Fibroblast of lung (primary cell): ENCODE data around the gene DSCAML1. TPM values are rescaled to one million over a fixed set of nuclear protein-coding genes. Genes with fewer than 3 reads are reported as not detected.

Experiments used
- DNase-seq, 2 donors: peaks; one replicate each; pipeline versions ENCODE4 v3.0.0 to v3.0.0-alpha.2; 2010; ENCODE audit warnings: low read depth in 2 of 2
- H2AFZ ChIP-seq: 2 replicates; pipeline ENCODE4 v1.5.1; 2012; ENCODE audit warnings: low read length, control low read depth, inconsistent platforms
- H3K27ac ChIP-seq: 2 replicates; pipeline ENCODE4 v1.5.1; 2011; ENCODE audit warnings: low read length, control low read depth; ENCODE audit not compliant: insufficient read depth
- H3K27me3 ChIP-seq: 2 replicates; pipeline ENCODE4 v1.5.1; 2011; ENCODE audit warnings: mild to moderate bottlenecking, low read length; ENCODE audit not compliant: control insufficient read depth, insufficient read depth
- H3K36me3 ChIP-seq: 2 replicates; pipeline ENCODE4 v1.5.1; 2011; ENCODE audit warnings: low read length; ENCODE audit not compliant: control insufficient read depth, insufficient read depth
- H3K4me1 ChIP-seq: 2 replicates; pipeline ENCODE4 v1.5.1; 2011; ENCODE audit warnings: low read length; ENCODE audit not compliant: control insufficient read depth, insufficient read depth; ENCODE audit errors: extremely low read depth
- H3K4me2 ChIP-seq: 2 replicates; pipeline ENCODE4 v1.5.1; 2011; ENCODE audit warnings: low read length, control low read depth; ENCODE audit not compliant: insufficient read depth; ENCODE audit errors: extremely low read depth
- H3K4me3 ChIP-seq, 4 experiments: fragments of 200-600 bp in 1 of 4; sonication (generic) in 1 of 4; replicated peaks in 1 of 4; 2 replicates each; pipeline ENCODE4 v1.5.1; 2011 to 2016; ENCODE audit warnings: low read length in 4 of 4, low read depth in 3 of 4, mild to moderate bottlenecking in 3 of 4, control low read depth in 2 of 4, inconsistent platforms in 1 of 4, mixed read lengths in 1 of 4; ENCODE audit not compliant: insufficient read depth in 1 of 4; ENCODE audit errors: control extremely low read depth in 1 of 4
- H3K79me2 ChIP-seq: 2 replicates; pipeline ENCODE4 v1.5.1; 2012; ENCODE audit warnings: mild to moderate bottlenecking, low read length, inconsistent platforms; ENCODE audit not compliant: control insufficient read depth, insufficient read depth
- H3K9ac ChIP-seq: 2 replicates; pipeline ENCODE4 v1.5.1; 2011; ENCODE audit warnings: mild to moderate bottlenecking, low read length, control low read depth; ENCODE audit not compliant: insufficient read depth
- H3K9me3 ChIP-seq: 2 replicates; pipeline ENCODE4 v1.5.1; 2012; ENCODE audit warnings: low read depth, low read length; ENCODE audit not compliant: control insufficient read depth, insufficient read depth
- H4K20me1 ChIP-seq: 2 replicates; pipeline ENCODE4 v1.5.1; 2011; ENCODE audit warnings: low read length; ENCODE audit not compliant: control insufficient read depth, insufficient read depth; ENCODE audit errors: extremely low read depth
- EZH2 ChIP-seq: IDR thresholded peaks from 2 replicates; pipeline ENCODE4 v1.5.1; 2012; ENCODE audit warnings: low read length, control low read depth, mild to moderate bottlenecking; ENCODE audit errors: missing control alignments
- polyA plus RNA-seq, 2 donors: library from polyadenylated mRNA; depleted of rRNA in 1 of 2; stranded (reverse) in 1 of 2; unstranded in 1 of 2; fragments of >200 nt; gene quantifications; 2 replicates each; pipeline ENCODE4 v1.2.1, GENCODE V29; 2011 to 2012; ENCODE audit warnings: missing spikeins in 1 of 2
- total RNA-seq: library from RNA; depleted of rRNA; stranded (reverse); fragments of >200 nt; gene quantifications from 2 replicates; pipeline ENCODE4 v1.2.1, GENCODE V29; 2014
- TF ChIP-seq, protein P1 (sequence below), 2 donors: IDR thresholded peaks in 1 of 2; conservative IDR thresholded peaks in 1 of 2; 1 replicate in 1 of 2; 2 replicates in 1 of 2; pipeline ENCODE4 v1.5.1; 2011 to 2012; ENCODE audit warnings: low read length in 2 of 2, control low read depth in 1 of 2, inconsistent platforms in 1 of 2, low read depth in 1 of 2, mild to moderate bottlenecking in 1 of 2

The DSCAML1 gene
- total and polyA plus RNA-seq, 2 donors (not counting 1 experiment from before 2014, with no cell fraction given), result not detected

GRCh38 chr11:117412653-117413275 lies 384.3 kb downstream of the DSCAML1 start:
- H3K27ac ChIP-seq, result no peak overlapping the region
- no peaks in the 10 kb centered on the region for H4K20me1 ChIP-seq
- H3K79me2 ChIP-seq, result no peaks in the 10 kb centered on the region
- no peaks in the 10 kb centered on the region for H3K4me1 ChIP-seq
- DNase-seq, result no peak
- H3K9me3 ChIP-seq, result no peaks in the 10 kb centered on the region
- no peak overlapping the region for H3K9ac ChIP-seq
- no peak for TF ChIP-seq EZH2
- no peak overlapping the region for H3K4me3 ChIP-seq
- H3K36me3 ChIP-seq, result peaks cover 12% of the 10 kb centered on the region
- no peak overlapping the region for H3K4me2 ChIP-seq
- H3K27me3 ChIP-seq, result no peaks in the 10 kb centered on the region
- no peak overlapping the region for H2AFZ ChIP-seq

- Histone ChIP-seq H3K4me3 (no peak overlapping the region), H3K4me2 (no peak overlapping the region), H3K79me2 (no peaks in the 10 kb centered on the region), H3K9me3 (no peaks in the 10 kb centered on the region), H3K36me3 (peaks cover 12% of the 10 kb centered on the region), H3K27ac (no peak overlapping the region), H4K20me1 (no peaks in the 10 kb centered on the region), H3K27me3 (no peaks in the 10 kb centered on the region), H2AFZ (no peak overlapping the region), H3K4me1 (no peaks in the 10 kb centered on the region), H3K9ac (no peak overlapping the region)
- no peak for DNase-seq
- no peak for TF ChIP-seq EZH2
- TF ChIP-seq, protein P1, sequence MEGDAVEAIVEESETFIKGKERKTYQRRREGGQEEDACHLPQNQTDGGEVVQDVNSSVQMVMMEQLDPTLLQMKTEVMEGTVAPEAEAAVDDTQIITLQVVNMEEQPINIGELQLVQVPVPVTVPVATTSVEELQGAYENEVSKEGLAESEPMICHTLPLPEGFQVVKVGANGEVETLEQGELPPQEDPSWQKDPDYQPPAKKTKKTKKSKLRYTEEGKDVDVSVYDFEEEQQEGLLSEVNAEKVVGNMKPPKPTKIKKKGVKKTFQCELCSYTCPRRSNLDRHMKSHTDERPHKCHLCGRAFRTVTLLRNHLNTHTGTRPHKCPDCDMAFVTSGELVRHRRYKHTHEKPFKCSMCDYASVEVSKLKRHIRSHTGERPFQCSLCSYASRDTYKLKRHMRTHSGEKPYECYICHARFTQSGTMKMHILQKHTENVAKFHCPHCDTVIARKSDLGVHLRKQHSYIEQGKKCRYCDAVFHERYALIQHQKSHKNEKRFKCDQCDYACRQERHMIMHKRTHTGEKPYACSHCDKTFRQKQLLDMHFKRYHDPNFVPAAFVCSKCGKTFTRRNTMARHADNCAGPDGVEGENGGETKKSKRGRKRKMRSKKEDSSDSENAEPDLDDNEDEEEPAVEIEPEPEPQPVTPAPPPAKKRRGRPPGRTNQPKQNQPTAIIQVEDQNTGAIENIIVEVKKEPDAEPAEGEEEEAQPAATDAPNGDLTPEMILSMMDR (conservative IDR thresholded peaks at IDR 0.05 in 1 of 2, IDR thresholded peaks at IDR 0.05 in 1 of 2; ENCODE audit: low read depth in 1 of 2, low read length in 2 of 2), result no peak
Measured at GRCh38 chr11:117412176-117412575, 384.8 kb downstream of the DSCAML1 start.

GRCh38 chr11:117411736-117412135 lies 385.3 kb downstream of the DSCAML1 start:
- Histone ChIP-seq H3K36me3 (peaks cover 12% of the 10 kb centered on the region), H2AFZ (no peak overlapping the region), H3K9ac (no peak overlapping the region), H3K9me3 (no peaks in the 10 kb centered on the region), H3K4me3 (no peak overlapping the region), H3K27ac (no peak overlapping the region), H3K27me3 (no peaks in the 10 kb centered on the region), H4K20me1 (no peaks in the 10 kb centered on the region), H3K4me1 (no peaks in the 10 kb centered on the region), H3K79me2 (no peaks in the 10 kb centered on the region), H3K4me2 (no peak overlapping the region)
- TF ChIP-seq, protein P1 (conservative IDR thresholded peaks at IDR 0.05 in 1 of 2, IDR thresholded peaks at IDR 0.05 in 1 of 2; ENCODE audit: low read depth in 1 of 2, low read length in 2 of 2), result no peak
- no peak for TF ChIP-seq EZH2
- no peak for DNase-seq
